ENCODE results near the gene SMURF2.
A peak's percentile ranks its signal among the peaks of the same experiment; 100 is the strongest.

SMURF2 gene

GRCh38 chr17:64506576-64507412 is 155.3 kb downstream of the SMURF2 start, which contains the start of gene CEP95:
TSS of gene CEP95 (plus strand) at chr17:64506977. CDS start at chr17:64507098, 121 bp downstream.
- TF ChIP-seq, protein P1, sequence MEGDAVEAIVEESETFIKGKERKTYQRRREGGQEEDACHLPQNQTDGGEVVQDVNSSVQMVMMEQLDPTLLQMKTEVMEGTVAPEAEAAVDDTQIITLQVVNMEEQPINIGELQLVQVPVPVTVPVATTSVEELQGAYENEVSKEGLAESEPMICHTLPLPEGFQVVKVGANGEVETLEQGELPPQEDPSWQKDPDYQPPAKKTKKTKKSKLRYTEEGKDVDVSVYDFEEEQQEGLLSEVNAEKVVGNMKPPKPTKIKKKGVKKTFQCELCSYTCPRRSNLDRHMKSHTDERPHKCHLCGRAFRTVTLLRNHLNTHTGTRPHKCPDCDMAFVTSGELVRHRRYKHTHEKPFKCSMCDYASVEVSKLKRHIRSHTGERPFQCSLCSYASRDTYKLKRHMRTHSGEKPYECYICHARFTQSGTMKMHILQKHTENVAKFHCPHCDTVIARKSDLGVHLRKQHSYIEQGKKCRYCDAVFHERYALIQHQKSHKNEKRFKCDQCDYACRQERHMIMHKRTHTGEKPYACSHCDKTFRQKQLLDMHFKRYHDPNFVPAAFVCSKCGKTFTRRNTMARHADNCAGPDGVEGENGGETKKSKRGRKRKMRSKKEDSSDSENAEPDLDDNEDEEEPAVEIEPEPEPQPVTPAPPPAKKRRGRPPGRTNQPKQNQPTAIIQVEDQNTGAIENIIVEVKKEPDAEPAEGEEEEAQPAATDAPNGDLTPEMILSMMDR (IDR thresholded peaks at IDR 0.05; ENCODE audit: low read depth, low read length): no peak
- peak; percentile 99 for DNase-seq (ENCODE audit: extremely low read depth, low read depth)

DNA sequence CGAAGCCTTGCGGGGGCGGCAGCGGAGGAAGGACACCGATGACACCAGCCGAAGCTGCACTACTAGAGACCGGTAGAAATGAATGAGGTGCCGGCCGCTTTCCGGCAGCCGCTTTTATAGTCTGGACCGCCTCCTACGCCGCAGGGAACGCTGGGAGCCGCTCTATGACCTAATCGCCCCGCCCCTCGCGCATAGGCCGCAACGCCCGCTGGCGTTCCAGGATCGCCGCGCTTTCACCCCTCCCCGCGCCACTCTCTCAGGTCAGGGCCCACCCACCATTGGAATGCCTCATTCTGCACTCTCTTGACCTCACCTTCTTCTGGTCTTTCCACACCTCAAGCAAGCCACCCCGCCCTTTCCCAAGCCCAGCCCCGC is 155.9 kb downstream of the SMURF2 start, which contains the start of gene DDX5:
DDX5 (minus strand) TSS at position 89 of the 375 bp plus-strand sequence. CDS start 170 bp downstream, outside the sequence.
- peak; percentile 94 for DNase-seq (ENCODE audit: extremely low read depth, low read depth)
- TF ChIP-seq, protein P1 (IDR thresholded peaks at IDR 0.05; ENCODE audit: low read depth, low read length): no peak

DNA sequence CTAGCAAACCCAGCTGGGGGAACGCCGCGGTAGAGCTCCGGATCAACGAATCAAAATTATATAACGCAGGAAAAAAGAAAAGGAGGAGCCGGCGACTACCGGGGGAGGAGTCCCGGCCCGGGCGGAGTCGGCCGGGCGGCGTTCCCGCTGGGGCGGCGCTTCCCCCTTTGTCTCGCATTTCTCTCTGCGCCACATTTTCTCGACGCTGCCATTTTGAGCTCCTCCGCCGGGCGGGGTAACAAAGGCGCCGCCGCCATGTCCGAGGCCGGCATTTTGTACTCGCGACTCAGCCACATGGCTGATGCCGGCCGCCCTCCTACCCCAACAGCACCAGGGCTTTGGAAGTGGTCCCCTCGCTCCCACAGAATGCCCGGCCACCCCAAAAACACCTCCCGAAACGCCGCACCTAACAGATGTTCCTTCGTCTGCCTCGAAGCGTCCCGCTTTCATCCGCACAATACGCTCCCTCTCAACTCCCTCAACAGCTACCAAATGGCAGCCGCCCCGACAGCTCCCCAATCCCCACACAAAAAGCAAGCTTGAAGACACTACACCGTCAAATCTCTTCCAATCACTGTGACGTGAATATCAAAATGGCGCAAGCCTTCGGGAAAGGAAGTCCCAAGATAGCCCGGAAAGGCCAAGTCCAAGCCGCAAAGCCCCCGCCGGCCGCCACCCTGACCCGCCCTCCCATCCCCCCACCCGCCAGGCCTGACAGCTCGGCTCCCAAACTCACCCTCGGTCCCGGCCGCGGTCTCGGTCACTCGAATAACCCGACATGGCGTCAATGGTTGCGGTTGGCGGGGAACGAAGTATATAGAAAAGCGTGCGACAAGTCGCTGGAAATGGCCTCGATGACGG is 156.5 kb downstream of the SMURF2 start:
- TF ChIP-seq, protein P1 (IDR thresholded peaks at IDR 0.05; ENCODE audit: low read depth, low read length): no peak
- DNase-seq (ENCODE audit: extremely low read depth, low read depth): peak; percentile 84

GRCh38 chr17:64504769-64505339 is 157.3 kb downstream of the SMURF2 start:
- TF ChIP-seq, protein P1 (IDR thresholded peaks at IDR 0.05; ENCODE audit: low read depth, low read length): no peak
- DNase-seq (ENCODE audit: extremely low read depth, low read depth): no peak

- no peak for DNase-seq (ENCODE audit: extremely low read depth, low read depth)
- TF ChIP-seq, protein P1 (IDR thresholded peaks at IDR 0.05; ENCODE audit: low read depth, low read length): no peak
Measured at GRCh38 chr17:64503821-64504768, 158.0 kb downstream of the SMURF2 start.

- TF ChIP-seq, protein P1 (IDR thresholded peaks at IDR 0.05; ENCODE audit: low read depth, low read length): no peak
- DNase-seq (ENCODE audit: extremely low read depth, low read depth): no peak
Measured at GRCh38 chr17:64503341-64503740, 158.8 kb downstream of the SMURF2 start.

All from AG09319 (cell line).